ENCODE measurements around the gene GTF2A1. TPM values are rescaled to one million over a fixed set of nuclear protein-coding genes. Genes with fewer than 3 reads are reported as not detected.

Gene GTF2A1
- total and polyA plus RNA-seq, 2 donors (not counting 3 experiments of a cell fraction or from before 2014, with no cell fraction given): 11.1 to 33.4 TPM

DNA sequence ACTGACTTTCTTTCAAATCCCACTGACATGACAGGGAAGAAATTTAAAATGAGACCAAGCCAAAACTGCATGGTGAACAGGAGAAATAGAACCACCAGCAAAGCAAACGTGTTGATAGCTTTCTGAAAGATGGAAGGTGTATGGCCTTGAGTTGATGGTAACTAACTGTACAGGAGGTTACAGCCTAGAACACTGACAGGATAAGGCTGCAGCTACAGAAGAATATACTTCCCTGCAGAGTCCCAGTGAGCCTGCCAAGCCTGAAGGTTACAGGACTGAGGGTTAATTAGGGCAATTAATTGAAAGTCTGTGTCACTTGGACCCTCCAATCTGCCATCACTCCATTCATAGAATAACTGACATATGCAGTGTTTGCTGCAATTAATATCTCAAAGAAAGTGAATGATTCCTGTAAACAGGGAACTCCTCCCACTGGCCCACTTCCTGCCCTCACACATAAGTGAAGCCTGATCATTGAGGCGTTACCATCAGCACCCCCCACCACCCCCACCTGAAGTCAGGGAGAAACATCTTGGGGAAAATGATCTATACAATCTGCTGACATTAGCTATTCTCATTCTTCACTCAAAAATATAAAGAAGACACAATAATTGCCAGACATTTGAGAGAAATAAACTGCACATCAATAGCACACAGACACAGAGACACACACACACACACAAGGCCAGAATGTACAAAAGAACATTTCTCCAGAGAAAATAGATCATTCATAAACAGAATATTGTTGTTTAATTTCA, 73.4 kb downstream of the GTF2A1 start:
- no peak for FAIRE-seq
- intact Hi-C loops (cut with micrococcal nuclease) (no loop called here), dilution Hi-C loops (cut with MboI; ENCODE audit: extremely low pct_ligation_motif_present, low sequenced_read_pairs) (no loop called here)
- TF ChIP-seq EZH2 (IDR thresholded peaks at IDR 0.05; ENCODE audit: borderline replicate concordance, low read depth, low read length, severe bottlenecking): no peak
- TF ChIP-seq POLR2A (IDR thresholded peaks at IDR 0.05; ENCODE audit: low read depth, low read length): no peak
- TF ChIP-seq, protein P1, sequence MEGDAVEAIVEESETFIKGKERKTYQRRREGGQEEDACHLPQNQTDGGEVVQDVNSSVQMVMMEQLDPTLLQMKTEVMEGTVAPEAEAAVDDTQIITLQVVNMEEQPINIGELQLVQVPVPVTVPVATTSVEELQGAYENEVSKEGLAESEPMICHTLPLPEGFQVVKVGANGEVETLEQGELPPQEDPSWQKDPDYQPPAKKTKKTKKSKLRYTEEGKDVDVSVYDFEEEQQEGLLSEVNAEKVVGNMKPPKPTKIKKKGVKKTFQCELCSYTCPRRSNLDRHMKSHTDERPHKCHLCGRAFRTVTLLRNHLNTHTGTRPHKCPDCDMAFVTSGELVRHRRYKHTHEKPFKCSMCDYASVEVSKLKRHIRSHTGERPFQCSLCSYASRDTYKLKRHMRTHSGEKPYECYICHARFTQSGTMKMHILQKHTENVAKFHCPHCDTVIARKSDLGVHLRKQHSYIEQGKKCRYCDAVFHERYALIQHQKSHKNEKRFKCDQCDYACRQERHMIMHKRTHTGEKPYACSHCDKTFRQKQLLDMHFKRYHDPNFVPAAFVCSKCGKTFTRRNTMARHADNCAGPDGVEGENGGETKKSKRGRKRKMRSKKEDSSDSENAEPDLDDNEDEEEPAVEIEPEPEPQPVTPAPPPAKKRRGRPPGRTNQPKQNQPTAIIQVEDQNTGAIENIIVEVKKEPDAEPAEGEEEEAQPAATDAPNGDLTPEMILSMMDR (IDR thresholded peaks at IDR 0.05; ENCODE audit: extremely low read depth in 1 of 2, insufficient read depth in 1 of 2, low read depth in 1 of 2, low read length in 2 of 2): no peak
- TF ChIP-seq JUN (IDR thresholded peaks at IDR 0.05; ENCODE audit: borderline replicate concordance, insufficient read depth, insufficient read length, low read depth): no peak
- no peak for TF ChIP-seq POLR2AphosphoS5 (IDR thresholded peaks at IDR 0.05; ENCODE audit: insufficient read depth, low read depth, low read length)
- H3K4me2 ChIP-seq (ENCODE audit: insufficient read depth, low read length): no peak overlapping the region
- no peaks in the 10 kb centered on the region for H3K36me3 ChIP-seq (ENCODE audit: control insufficient read depth in 2 of 2, extremely low read depth in 1 of 2, insufficient read depth in 2 of 2, low read length in 2 of 2)
- ChIA-PET CTCF (interaction anchor here (1.2 kb wide), 1 partner anchor 11 kb away, joined by 3 read pairs; no protein-coding TSS in a partner anchor), POLR2A (interaction anchor here (1.0 kb wide), 1 partner anchor 72 kb away, joined by 3 read pairs; no protein-coding TSS in a partner anchor)
- H4K20me1 ChIP-seq (replicated peaks; ENCODE audit: control insufficient read depth, extremely low read depth, insufficient read depth, low read length): no peaks in the 10 kb centered on the region
- H3K4me3 ChIP-seq (replicated peaks in 1 of 3; ENCODE audit: insufficient read depth in 1 of 3, low read depth in 1 of 3, low read length in 3 of 3): no peak overlapping the region
- H2AFZ ChIP-seq (ENCODE audit: low read depth, low read length): no peak overlapping the region
- H3K79me2 ChIP-seq (ENCODE audit: control insufficient read depth, insufficient read depth, low read length): no peaks in the 10 kb centered on the region
- DNase-seq (ENCODE audit: low read depth, low spot score): no peak
- H3K9ac ChIP-seq (replicated peaks; ENCODE audit: extremely low read depth, insufficient read depth, low read length): no peak overlapping the region
- H3K27ac ChIP-seq (ENCODE audit: insufficient read depth, low read depth, low read length): no peak overlapping the region
- H3K27me3 ChIP-seq (ENCODE audit: control insufficient read depth in 2 of 2, insufficient read depth in 2 of 2, low read length in 2 of 2): no peaks in the 10 kb centered on the region
- H3K9me1 ChIP-seq (replicated peaks; ENCODE audit: control insufficient read depth, extremely low read depth, insufficient read depth, low read length): no peaks in the 10 kb centered on the region
- H3K9me3 ChIP-seq (replicated peaks; ENCODE audit: control insufficient read depth, insufficient read depth, low read length): no peaks in the 10 kb centered on the region
- BruUV-seq (replicated peaks): no TSS peak
- H3K4me1 ChIP-seq (ENCODE audit: control insufficient read depth, extremely low read depth, insufficient read depth, low read length): no peaks in the 10 kb centered on the region
